HepG2 (cell line): ENCODE measurements around the gene UPB1. TPM values are rescaled to one million over a fixed set of nuclear protein-coding genes. Genes with fewer than 3 reads are reported as not detected.

Source experiments
- ATAC-seq: fragments of 200-7000 bp; cut with Tn5 transposase; 3 replicates; pipeline ENCODE4 v1.9.1; 2020; ENCODE audit warnings: mild to moderate bottlenecking, moderate library complexity
- BruUV-seq: library from RNA; stranded (reverse); fragments of 400-500 nt; replicated peaks from 2 replicates; lab custom pipeline; 2021; lab: Mats Ljungman, UMichigan
- CTCF ChIA-PET: fragments of 300-600 bp; formaldehyde crosslinking; extraction: SDS; loops from one replicate; lab custom pipeline; 2021; ENCODE audit warnings: low total read pairs, inconsistent platforms, low intra/inter-chr PET ratio; lab: Yijun Ruan, JAX
- POLR2A ChIA-PET: fragments of 350-600 bp; sonication (Branson Sonifier 250); formaldehyde crosslinking; loops from one replicate; lab custom pipeline; 2020; ENCODE audit warnings: antibody characterized with exemption, inconsistent platforms; lab: Yijun Ruan, JAX
- DNase-seq: peaks from one replicate; pipeline ENCODE4 v3.0.0-alpha.2; 2015; ENCODE audit warnings: low spot score
- FAIRE-seq: peaks from 3 replicates; lab custom pipeline; 2011; peaks lifted over from hg19 to GRCh38; lab: Jason Lieb, UNC
- H2AFZ ChIP-seq: one replicate; pipeline ENCODE4 v1.6.1; 2011; ENCODE audit warnings: low read length, inconsistent platforms
- H3K27ac ChIP-seq: fragments of 300-600 bp; 3 replicates; pipeline ENCODE4 v1.8.0; 2011; ENCODE audit warnings: mixed run types, mild to moderate bottlenecking, mixed read lengths, low read length, inconsistent platforms; ENCODE audit not compliant: insufficient read depth; ENCODE audit errors: extremely low read length
- H3K27me3 ChIP-seq, 2 experiments: fragments of 200-600 bp in 1 of 2; 2 replicates in 1 of 2; 3 replicates in 1 of 2; pipeline versions ENCODE4 v1.6.0 to v1.8.0; 2011; ENCODE audit warnings: low read length in 2 of 2, mild to moderate bottlenecking in 2 of 2, moderate library complexity in 2 of 2, inconsistent platforms in 1 of 2; ENCODE audit not compliant: insufficient read depth in 2 of 2, control insufficient read depth in 1 of 2
- H3K36me3 ChIP-seq, 2 experiments: fragments of 200-600 bp in 1 of 2; replicated peaks in 1 of 2; 2 replicates in 1 of 2; 3 replicates in 1 of 2; pipeline versions ENCODE4 v1.5.1 to v1.8.0; 2011; ENCODE audit warnings: low read length in 2 of 2, inconsistent platforms in 1 of 2; ENCODE audit not compliant: insufficient read depth in 2 of 2, control insufficient read depth in 1 of 2
- H3K4me1 ChIP-seq: 2 replicates; pipeline ENCODE4 v1.5.1; 2012; ENCODE audit warnings: low read length, inconsistent platforms; ENCODE audit not compliant: insufficient read depth
- H3K4me2 ChIP-seq: 2 replicates; pipeline ENCODE4 v1.6.0; 2011; ENCODE audit warnings: low read depth, low read length, inconsistent platforms
- H3K4me3 ChIP-seq, 3 experiments: fragments of 200-600 bp in 1 of 3; sonication (generic), shearing (Covaris generic) in 1 of 3; replicated peaks in 1 of 3; 2 replicates each; pipeline ENCODE4 v1.5.1; 2011 to 2016; ENCODE audit warnings: low read length in 3 of 3, inconsistent platforms in 2 of 3, low read depth in 2 of 3, mild to moderate bottlenecking in 2 of 3, control low read depth in 1 of 3, mixed read lengths in 1 of 3; ENCODE audit not compliant: insufficient read depth in 1 of 3
- H3K79me2 ChIP-seq: one replicate; pipeline ENCODE4 v1.6.1; 2011; ENCODE audit warnings: low read length, inconsistent platforms; ENCODE audit not compliant: insufficient read depth
- H3K9ac ChIP-seq: 2 replicates; pipeline ENCODE4 v1.6.0; 2011; ENCODE audit warnings: mild to moderate bottlenecking, low read depth, low read length, inconsistent platforms; ENCODE audit not compliant: insufficient read depth
- H3K9me3 ChIP-seq: 2 replicates; pipeline ENCODE4 v1.5.1; 2012; ENCODE audit warnings: mild to moderate bottlenecking, low read length
- H4K20me1 ChIP-seq: 2 replicates; pipeline ENCODE4 v1.6.0; 2011; ENCODE audit warnings: inconsistent platforms, mild to moderate bottlenecking, low read length, moderate library complexity; ENCODE audit not compliant: insufficient read depth
- CENPBD1 ChIP-seq: sonication (generic); formaldehyde crosslinking; IDR thresholded peaks from 2 replicates; pipeline ENCODE4 v1.8.0; 2022; ENCODE audit warnings: missing genetic modification reagents, low read depth, mild to moderate bottlenecking, borderline replicate concordance
- NCOA1 ChIP-seq: sonication (generic); formaldehyde crosslinking; IDR thresholded peaks from 2 replicates; pipeline ENCODE4 v1.9.0; 2021; ENCODE audit warnings: missing genetic modification reagents
- SAFB2 ChIP-seq: sonication (generic); formaldehyde crosslinking; IDR thresholded peaks from 2 replicates; pipeline ENCODE4 v1.5.1; 2020; ENCODE audit warnings: missing genetic modification reagents, low read depth, mild to moderate bottlenecking, borderline replicate concordance
- SALL1 ChIP-seq: sonication (generic); formaldehyde crosslinking; IDR thresholded peaks from 2 replicates; pipeline ENCODE4 v1.8.0; 2022; ENCODE audit warnings: mild to moderate bottlenecking, missing genetic modification reagents
- U2AF1 ChIP-seq: fragments of 200-400 bp; formaldehyde crosslinking; optimal IDR thresholded peaks from 2 replicates; pipeline ENCODE3; 2017; ENCODE audit warnings: mild to moderate bottlenecking, low read depth, low read length
- ZBTB39 ChIP-seq: sonication (generic); formaldehyde crosslinking; IDR thresholded peaks from 2 replicates; pipeline ENCODE4 v1.5.0; 2020; ENCODE audit warnings: missing genetic modification reagents
- ZNF878 ChIP-seq: sonication (generic); formaldehyde crosslinking; IDR thresholded peaks from 2 replicates; pipeline ENCODE4 v1.8.1; 2023; ENCODE audit warnings: mild to moderate bottlenecking, missing genetic modification reagents, moderate library complexity
- WGBS: methylation state at CpG from one replicate; pipeline ENCODE4 v1.1.6; 2017; ENCODE audit warnings: low lambda C conversion rate; 5-methylcytosine and 5-hydroxymethylcytosine counted together
- in situ Hi-C: cut with HindIII; loops from 2 replicates; pipeline ENCODE4 v1.10.0; 2017; ENCODE audit warnings: low pct_unique_long_range_greater_than_20kb; ENCODE audit not compliant: extremely low pct_ligation_motif_present
- intact Hi-C: fragments of 100-400 bp; cut with micrococcal nuclease; formaldehyde crosslinking; loops from one replicate; pipeline ENCODE4 v1.10.0; 2022; ENCODE audit not compliant: unreplicated experiment
- polyA plus RNA-seq, 8 experiments: library from polyadenylated mRNA; depleted of rRNA in 3 of 8; stranded (reverse) in 7 of 8; unstranded in 1 of 8; fragments of >200 nt; fragmentation: Illumina TruSeq in 4 of 8; extraction: Trizol in 4 of 8; gene quantifications; 2 replicates each; pipeline versions ENCODE4 v1.2.1 to v1.2.3, GENCODE V29; 2011 to 2016; ENCODE audit warnings: low read depth in 4 of 8, missing spikeins in 1 of 8, mixed read lengths in 1 of 8; ENCODE audit not compliant: insufficient read depth in 1 of 8
- total RNA-seq, 5 experiments: library from RNA; depleted of rRNA; stranded (reverse); fragments of >200 nt; fragmentation: Illumina TruSeq; extraction: Trizol; gene quantifications; 2 replicates each; pipeline ENCODE4 v1.2.3, GENCODE V29; 2016; ENCODE audit warnings: low read depth in 1 of 5
- TF ChIP-seq, protein P1 (sequence below): sonication (generic); formaldehyde crosslinking; IDR thresholded peaks from 2 replicates; pipeline ENCODE4 v1.4.0; 2020; ENCODE audit warnings: missing genetic modification reagents
- TF ChIP-seq, protein P2 (sequence below): sonication (generic); formaldehyde crosslinking; IDR thresholded peaks from 2 replicates; pipeline ENCODE4 v1.4.0; 2020; ENCODE audit warnings: missing genetic modification reagents
- TF ChIP-seq, protein P3 (sequence below), 2 experiments: fragments of 450-650 bp in 1 of 2; sonication (generic) in 1 of 2; formaldehyde crosslinking; IDR thresholded peaks; 2 replicates each; pipeline versions ENCODE4 v1.5.0 to v1.8.0; 2020 to 2022; ENCODE audit warnings: mild to moderate bottlenecking in 1 of 2, missing genetic modification reagents in 1 of 2
- TF ChIP-seq, protein P4 (sequence below): IDR thresholded peaks from 2 replicates; pipeline ENCODE4 v1.6.1; 2016; ENCODE audit warnings: mild to moderate bottlenecking, missing biosample characterization, missing genetic modification reagents

UPB1 gene
- total and polyA plus RNA-seq, 2 of the 13 experiments (the other 11 are each of a cell fraction or from before 2014, with no cell fraction given), result 0.38 to 1.2 TPM

GRCh38 chr22:24540470-24540869, 45.3 kb downstream of the UPB1 start:
- DNase-seq (no peak), FAIRE-seq (no peak), ATAC-seq (no peak)
- Histone ChIP-seq H3K27me3 (no peaks in the 10 kb centered on the region), H4K20me1 (no peaks in the 10 kb centered on the region), H3K79me2 (no peaks in the 10 kb centered on the region), H3K9ac (no peak overlapping the region), H2AFZ (no peak overlapping the region), H3K4me3 (no peak overlapping the region), H3K27ac (no peak overlapping the region), H3K9me3 (no peaks in the 10 kb centered on the region), H3K4me2 (no peak overlapping the region), H3K36me3 (peaks cover 38 to 55% of the 10 kb centered on the region in 2 experiments), H3K4me1 (peaks cover 11% of the 10 kb centered on the region)
- WGBS, result 82% methylated on average over 2 of the region's 2 CpGs
- ChIA-PET POLR2A (interaction anchor here (1.1 to 3.1 kb wide), 5 partner anchors 9 to 53 kb away, joined by 3 to 30 read pairs (median 4); partner anchors contain the start of genes GUCD1 and LRRC75B), CTCF (no interaction called here)
- intact Hi-C loops (no loop called here), in situ Hi-C loops (no loop called here)
- BruUV-seq, result TSS peak; percentile 51
- TF ChIP-seq SALL1 (CRISPR knock-in tag), result no peak
- TF ChIP-seq, protein P1, sequence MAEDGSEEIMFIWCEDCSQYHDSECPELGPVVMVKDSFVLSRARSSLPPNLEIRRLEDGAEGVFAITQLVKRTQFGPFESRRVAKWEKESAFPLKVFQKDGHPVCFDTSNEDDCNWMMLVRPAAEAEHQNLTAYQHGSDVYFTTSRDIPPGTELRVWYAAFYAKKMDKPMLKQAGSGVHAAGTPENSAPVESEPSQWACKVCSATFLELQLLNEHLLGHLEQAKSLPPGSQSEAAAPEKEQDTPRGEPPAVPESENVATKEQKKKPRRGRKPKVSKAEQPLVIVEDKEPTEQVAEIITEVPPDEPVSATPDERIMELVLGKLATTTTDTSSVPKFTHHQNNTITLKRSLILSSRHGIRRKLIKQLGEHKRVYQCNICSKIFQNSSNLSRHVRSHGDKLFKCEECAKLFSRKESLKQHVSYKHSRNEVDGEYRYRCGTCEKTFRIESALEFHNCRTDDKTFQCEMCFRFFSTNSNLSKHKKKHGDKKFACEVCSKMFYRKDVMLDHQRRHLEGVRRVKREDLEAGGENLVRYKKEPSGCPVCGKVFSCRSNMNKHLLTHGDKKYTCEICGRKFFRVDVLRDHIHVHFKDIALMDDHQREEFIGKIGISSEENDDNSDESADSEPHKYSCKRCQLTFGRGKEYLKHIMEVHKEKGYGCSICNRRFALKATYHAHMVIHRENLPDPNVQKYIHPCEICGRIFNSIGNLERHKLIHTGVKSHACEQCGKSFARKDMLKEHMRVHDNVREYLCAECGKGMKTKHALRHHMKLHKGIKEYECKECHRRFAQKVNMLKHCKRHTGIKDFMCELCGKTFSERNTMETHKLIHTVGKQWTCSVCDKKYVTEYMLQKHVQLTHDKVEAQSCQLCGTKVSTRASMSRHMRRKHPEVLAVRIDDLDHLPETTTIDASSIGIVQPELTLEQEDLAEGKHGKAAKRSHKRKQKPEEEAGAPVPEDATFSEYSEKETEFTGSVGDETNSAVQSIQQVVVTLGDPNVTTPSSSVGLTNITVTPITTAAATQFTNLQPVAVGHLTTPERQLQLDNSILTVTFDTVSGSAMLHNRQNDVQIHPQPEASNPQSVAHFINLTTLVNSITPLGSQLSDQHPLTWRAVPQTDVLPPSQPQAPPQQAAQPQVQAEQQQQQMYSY (CRISPR knock-in tag), result no peak
- no peak for TF ChIP-seq ZBTB39 (CRISPR knock-in tag)
- TF ChIP-seq CENPBD1, result no peak
- no peak for TF ChIP-seq U2AF1
- TF ChIP-seq, protein P2, sequence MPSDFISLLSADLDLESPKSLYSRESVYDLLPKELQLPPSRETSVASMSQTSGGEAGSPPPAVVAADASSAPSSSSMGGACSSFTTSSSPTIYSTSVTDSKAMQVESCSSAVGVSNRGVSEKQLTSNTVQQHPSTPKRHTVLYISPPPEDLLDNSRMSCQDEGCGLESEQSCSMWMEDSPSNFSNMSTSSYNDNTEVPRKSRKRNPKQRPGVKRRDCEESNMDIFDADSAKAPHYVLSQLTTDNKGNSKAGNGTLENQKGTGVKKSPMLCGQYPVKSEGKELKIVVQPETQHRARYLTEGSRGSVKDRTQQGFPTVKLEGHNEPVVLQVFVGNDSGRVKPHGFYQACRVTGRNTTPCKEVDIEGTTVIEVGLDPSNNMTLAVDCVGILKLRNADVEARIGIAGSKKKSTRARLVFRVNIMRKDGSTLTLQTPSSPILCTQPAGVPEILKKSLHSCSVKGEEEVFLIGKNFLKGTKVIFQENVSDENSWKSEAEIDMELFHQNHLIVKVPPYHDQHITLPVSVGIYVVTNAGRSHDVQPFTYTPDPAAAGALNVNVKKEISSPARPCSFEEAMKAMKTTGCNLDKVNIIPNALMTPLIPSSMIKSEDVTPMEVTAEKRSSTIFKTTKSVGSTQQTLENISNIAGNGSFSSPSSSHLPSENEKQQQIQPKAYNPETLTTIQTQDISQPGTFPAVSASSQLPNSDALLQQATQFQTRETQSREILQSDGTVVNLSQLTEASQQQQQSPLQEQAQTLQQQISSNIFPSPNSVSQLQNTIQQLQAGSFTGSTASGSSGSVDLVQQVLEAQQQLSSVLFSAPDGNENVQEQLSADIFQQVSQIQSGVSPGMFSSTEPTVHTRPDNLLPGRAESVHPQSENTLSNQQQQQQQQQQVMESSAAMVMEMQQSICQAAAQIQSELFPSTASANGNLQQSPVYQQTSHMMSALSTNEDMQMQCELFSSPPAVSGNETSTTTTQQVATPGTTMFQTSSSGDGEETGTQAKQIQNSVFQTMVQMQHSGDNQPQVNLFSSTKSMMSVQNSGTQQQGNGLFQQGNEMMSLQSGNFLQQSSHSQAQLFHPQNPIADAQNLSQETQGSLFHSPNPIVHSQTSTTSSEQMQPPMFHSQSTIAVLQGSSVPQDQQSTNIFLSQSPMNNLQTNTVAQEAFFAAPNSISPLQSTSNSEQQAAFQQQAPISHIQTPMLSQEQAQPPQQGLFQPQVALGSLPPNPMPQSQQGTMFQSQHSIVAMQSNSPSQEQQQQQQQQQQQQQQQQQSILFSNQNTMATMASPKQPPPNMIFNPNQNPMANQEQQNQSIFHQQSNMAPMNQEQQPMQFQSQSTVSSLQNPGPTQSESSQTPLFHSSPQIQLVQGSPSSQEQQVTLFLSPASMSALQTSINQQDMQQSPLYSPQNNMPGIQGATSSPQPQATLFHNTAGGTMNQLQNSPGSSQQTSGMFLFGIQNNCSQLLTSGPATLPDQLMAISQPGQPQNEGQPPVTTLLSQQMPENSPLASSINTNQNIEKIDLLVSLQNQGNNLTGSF (CRISPR knock-in tag), result no peak
- TF ChIP-seq SAFB2 (CRISPR knock-in tag), result no peak
- TF ChIP-seq ZNF878 (CRISPR knock-in tag), result no peak
- TF ChIP-seq, protein P3, sequence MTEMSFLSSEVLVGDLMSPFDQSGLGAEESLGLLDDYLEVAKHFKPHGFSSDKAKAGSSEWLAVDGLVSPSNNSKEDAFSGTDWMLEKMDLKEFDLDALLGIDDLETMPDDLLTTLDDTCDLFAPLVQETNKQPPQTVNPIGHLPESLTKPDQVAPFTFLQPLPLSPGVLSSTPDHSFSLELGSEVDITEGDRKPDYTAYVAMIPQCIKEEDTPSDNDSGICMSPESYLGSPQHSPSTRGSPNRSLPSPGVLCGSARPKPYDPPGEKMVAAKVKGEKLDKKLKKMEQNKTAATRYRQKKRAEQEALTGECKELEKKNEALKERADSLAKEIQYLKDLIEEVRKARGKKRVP (CRISPR knock-in tag; IDR thresholded peaks at IDR 0.05), result no peak
- no peak for TF ChIP-seq NCOA1
- TF ChIP-seq, protein P4, sequence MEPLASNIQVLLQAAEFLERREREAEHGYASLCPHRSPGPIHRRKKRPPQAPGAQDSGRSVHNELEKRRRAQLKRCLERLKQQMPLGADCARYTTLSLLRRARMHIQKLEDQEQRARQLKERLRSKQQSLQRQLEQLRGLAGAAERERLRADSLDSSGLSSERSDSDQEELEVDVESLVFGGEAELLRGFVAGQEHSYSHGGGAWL (CRISPR knock-in tag), result no peak
